MG63 (cell line): ENCODE data around the gene LRRC37A. TPM values are rescaled to one million over a fixed set of nuclear protein-coding genes. Genes with fewer than 3 reads are reported as not detected.
"Not testable (repeated sequence)": the region's sequence is repeated elsewhere in the genome, so short reads cannot be mapped to it uniquely, and the experiment has no call there.

Experiments used
- DNase-seq: peaks from one replicate; pipeline ENCODE4 v3.0.0-alpha.2; 2020
- H3K27me3 ChIP-seq: fragments of 250-450 bp; sonication (Bioruptor Pico); 2 replicates; pipeline ENCODE4 v1.5.1; 2020; ENCODE audit warnings: mild to moderate bottlenecking, moderate library complexity
- H3K36me3 ChIP-seq: fragments of 250-450 bp; sonication (Bioruptor Pico); 2 replicates; pipeline ENCODE4 v1.5.1; 2020; ENCODE audit warnings: mild to moderate bottlenecking, moderate library complexity
- H3K4me3 ChIP-seq: fragments of 250-450 bp; sonication (Bioruptor Pico); 2 replicates; pipeline ENCODE4 v1.5.1; 2020; ENCODE audit warnings: mild to moderate bottlenecking, moderate library complexity
- H3K9me3 ChIP-seq: fragments of 250-450 bp; sonication (Bioruptor Pico); 2 replicates; pipeline ENCODE4 v1.5.1; 2020; ENCODE audit warnings: mild to moderate bottlenecking, moderate library complexity
- total RNA-seq: library from RNA; depleted of rRNA; stranded (reverse); fragments of >200 nt; shearing (Covaris generic); gene quantifications from 2 replicates; pipeline ENCODE4 v1.2.3, GENCODE V29; 2014; ENCODE audit warnings: low replicate concordance; rRNA removed

The LRRC37A gene
- total RNA-seq, 1 experiment from 2014 or later = not detected

DNA sequence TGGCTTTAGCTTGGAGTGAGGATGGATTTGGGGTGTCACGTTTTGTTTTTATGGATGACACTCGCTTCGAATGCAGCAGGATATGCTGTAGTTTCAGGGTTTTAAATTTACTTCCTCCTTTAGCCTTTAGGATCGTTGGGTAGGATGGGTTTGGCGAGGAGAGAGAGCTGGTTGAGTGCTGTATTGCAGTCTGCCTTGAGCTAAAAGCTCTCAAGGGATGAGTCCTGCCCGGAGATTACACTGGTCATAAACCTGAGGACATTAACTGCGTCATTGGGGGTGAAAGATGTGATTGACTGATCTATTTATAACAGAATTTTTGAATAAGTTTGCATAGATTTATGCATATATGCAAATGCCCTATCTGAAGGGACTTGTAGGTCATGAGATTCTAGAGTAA lies 78.5 kb downstream of the LRRC37A start:
- H3K9me3 ChIP-seq, H3K36me3 ChIP-seq, H3K4me3 ChIP-seq, DNase-seq, H3K27me3 ChIP-seq: not testable (repeated sequence)

DNA sequence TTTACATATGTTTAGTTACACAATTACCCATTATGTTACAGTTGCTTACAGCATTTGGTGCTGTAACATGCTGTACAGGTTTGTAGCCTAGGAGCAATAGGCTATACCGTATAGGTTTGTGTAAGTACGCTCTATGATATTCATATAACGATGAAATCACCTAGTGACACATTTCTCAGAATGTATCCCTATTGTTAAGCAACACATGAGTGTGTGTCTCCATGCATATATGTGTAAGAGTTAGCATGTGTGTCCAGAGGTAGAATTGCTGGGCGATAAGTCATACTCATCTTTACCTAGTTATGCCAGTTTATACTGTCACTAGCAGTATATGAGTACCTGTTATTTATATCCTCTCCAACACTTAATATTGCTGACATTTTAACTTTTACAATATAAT lies 88.2 kb downstream of the LRRC37A start:
- not testable (repeated sequence) for DNase-seq, H3K36me3 ChIP-seq, H3K4me3 ChIP-seq

GRCh38 chr17:46385491-46385890 lies 90.6 kb downstream of the LRRC37A start:
- not testable (repeated sequence) for DNase-seq, H3K9me3 ChIP-seq, H3K4me3 ChIP-seq, H3K36me3 ChIP-seq, H3K27me3 ChIP-seq

More for the DNA sequence above, 88.2 kb downstream of the LRRC37A start:
- not testable (repeated sequence) for H3K9me3 ChIP-seq, H3K27me3 ChIP-seq

Other genes with a start within 250 kb of the LRRC37A start
- 15.2 and 23.8 TPM in 2 replicates for gene KANSL1, start 101.7 kb upstream of the LRRC37A start, total RNA-seq
- gene ARL17B, start 66.6 kb downstream of the LRRC37A start, total RNA-seq = 2.4 and 8.6 TPM in 2 replicates
- 1.7 and 3.3 TPM in 2 replicates for gene LRRC37A2, start 217.3 kb downstream of the LRRC37A start, total RNA-seq